Aortic smooth muscle cell (primary cell): Measurements from ENCODE around the gene NEK4. TPM values are rescaled to one million over a fixed set of nuclear protein-coding genes. Genes with fewer than 3 reads are reported as not detected.

Source experiments
- total RNA-seq: library from RNA; depleted of rRNA; stranded (reverse); fragments of >200 nt; gene quantifications from 2 replicates; pipeline ENCODE4 v1.2.3, GENCODE V29; 2014

NEK4 gene
- total RNA-seq: 34.1 and 38.2 TPM in 2 replicates

GRCh38 chr3:52770496-52771333, at the start of gene NEK4:
Gene NEK4 (minus strand): TSS chr3:52770940. CDS start chr3:52770746, 194 bp downstream.

GRCh38 chr3:52794612-52795099, 23.9 kb upstream of the NEK4 start, which contains the start of gene ITIH3:
Gene ITIH3 (plus strand): TSS chr3:52794796. CDS start chr3:52794804, 8 bp downstream.

GRCh38 chr3:52777127-52777958, 6.6 kb upstream of the NEK4 start, which contains the start of gene ITIH1:
Gene ITIH1 (plus strand): TSS chr3:52777599. CDS start chr3:52777616, 17 bp downstream.

GRCh38 chr3:52705688-52706686, 64.8 kb downstream of the NEK4 start, which contains the start of the genes GLT8D1 and SPCS1:
Gene GLT8D1 (minus strand): TSS chr3:52705791. CDS start chr3:52700460, 5,331 bp downstream.
Gene SPCS1 (plus strand): TSS chr3:52706106. CDS start chr3:52706247, 141 bp downstream.

GRCh38 chr3:52685709-52686691, 84.7 kb downstream of the NEK4 start, which contains the start of the genes GNL3 and PBRM1:
Gene GNL3 (plus strand): TSS chr3:52686032. CDS start chr3:52686093, 61 bp downstream.
Gene PBRM1 (minus strand): TSS chr3:52685913.

Other genes starting within 250 kb of the NEK4 start
- 47.2 and 59.3 TPM in 2 replicates for gene NT5DC2, start 237.1 kb downstream of the NEK4 start, total RNA-seq
- gene UQCC5, start 234.3 kb downstream of the NEK4 start, total RNA-seq: 6.7 and 12.0 TPM in 2 replicates
- gene PBRM1, start 85.0 kb downstream of the NEK4 start, total RNA-seq: 56.4 and 66.8 TPM in 2 replicates
- gene GNL3, start 84.9 kb downstream of the NEK4 start, total RNA-seq: 100 and 106 TPM in 2 replicates
- 120 and 126 TPM in 2 replicates for gene GLT8D1, start 65.1 kb downstream of the NEK4 start, total RNA-seq
- 51.5 and 52.5 TPM in 2 replicates for gene SPCS1, start 64.8 kb downstream of the NEK4 start, total RNA-seq
- 0.40 and 0.56 TPM in 2 replicates for gene ITIH1, start 6.7 kb upstream of the NEK4 start, total RNA-seq
- gene ITIH3, start 23.9 kb upstream of the NEK4 start, total RNA-seq: 1.1 and 2.8 TPM in 2 replicates
- gene ITIH4, start 59.7 kb upstream of the NEK4 start, total RNA-seq: 2.6 and 4.8 TPM in 2 replicates
- gene MUSTN1, start 64.1 kb upstream of the NEK4 start, total RNA-seq: not detected in 2 replicates
- gene STIMATE, start 126.6 kb upstream of the NEK4 start, total RNA-seq: 15.8 and 16.5 TPM in 2 replicates